GM18907 (cell line): ENCODE measurements around the gene KCNQ2.
"Not testable (repeated sequence)": the region's sequence is repeated elsewhere in the genome, so short reads cannot be mapped to it uniquely, and the experiment has no call there.

Experiments used
- ATAC-seq: cut with Tn5 transposase; IDR thresholded peaks from one replicate; pipeline ENCODE4 v1.9.1; 2021; ENCODE audit warnings: mild to moderate bottlenecking, moderate library complexity; ENCODE audit not compliant: unreplicated experiment

KCNQ2 gene

DNA sequence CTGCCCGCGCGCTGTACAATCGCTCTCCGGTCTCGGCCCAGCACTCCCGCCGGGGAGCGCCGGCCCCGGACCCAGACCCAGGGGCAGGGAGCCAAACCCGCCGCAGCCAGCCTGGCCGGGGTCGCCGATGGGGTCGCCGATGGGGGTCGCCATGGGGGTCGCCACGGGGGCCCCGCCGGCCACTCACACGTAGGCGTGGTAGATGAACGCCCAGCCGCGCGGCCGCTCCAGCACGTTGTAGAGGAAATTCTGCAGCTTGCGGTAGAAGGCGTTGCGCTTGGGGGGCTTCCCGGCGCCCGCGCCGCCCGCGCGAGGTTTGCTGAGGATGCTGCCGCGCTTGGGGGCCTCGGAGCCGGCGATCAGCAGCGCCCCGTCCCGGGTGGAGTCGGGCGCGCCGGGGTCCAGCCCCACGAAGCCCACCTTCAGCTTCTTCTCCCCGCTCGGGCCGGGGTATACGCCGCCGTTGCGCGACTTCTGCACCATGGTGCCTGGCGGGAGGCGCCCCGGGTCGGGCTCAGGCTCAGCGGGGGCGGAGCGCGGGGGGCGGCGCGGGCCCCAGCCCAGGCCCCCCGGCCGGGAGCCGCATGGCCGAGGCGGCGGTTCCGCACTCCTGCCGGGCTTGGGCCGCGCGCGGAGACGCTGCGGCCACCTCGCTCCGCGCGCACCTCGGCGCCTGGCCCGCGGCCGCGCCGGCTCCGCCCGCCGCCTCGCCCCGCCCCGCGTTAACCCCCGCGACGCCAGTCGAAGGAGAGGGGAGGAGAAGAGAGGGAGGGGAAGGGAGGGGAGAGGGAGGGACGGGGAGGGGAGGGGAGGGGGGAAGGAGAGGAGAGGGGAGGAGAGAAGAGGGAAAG is at the start of gene KCNQ2:
Gene KCNQ2 (minus strand): TSS at position 675 of the 851 bp plus-strand sequence. CDS start 192 bp downstream, at position 483.
- ATAC-seq, result no peak

DNA sequence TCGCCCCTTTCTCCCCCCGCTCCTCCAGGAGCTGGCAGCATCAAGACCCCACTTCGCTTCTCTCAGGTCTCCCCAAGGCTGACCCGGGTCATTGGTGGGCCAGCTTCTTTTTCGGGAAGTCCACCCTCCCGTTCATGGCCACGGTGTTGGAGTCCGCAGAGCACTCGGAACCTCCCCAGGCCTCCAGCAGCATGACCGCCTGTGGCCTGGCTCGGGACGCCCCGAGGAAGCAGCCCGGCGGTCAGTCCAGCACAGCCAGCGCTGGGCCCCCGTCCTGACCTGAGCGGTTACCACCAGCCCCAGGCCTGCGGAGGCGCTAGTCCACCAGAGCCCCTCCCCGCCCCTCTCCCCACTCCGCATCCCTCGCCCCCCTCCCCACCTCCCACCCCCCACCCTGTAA is 49.1 kb upstream of the KCNQ2 start:
- ATAC-seq, result no peak

DNA sequence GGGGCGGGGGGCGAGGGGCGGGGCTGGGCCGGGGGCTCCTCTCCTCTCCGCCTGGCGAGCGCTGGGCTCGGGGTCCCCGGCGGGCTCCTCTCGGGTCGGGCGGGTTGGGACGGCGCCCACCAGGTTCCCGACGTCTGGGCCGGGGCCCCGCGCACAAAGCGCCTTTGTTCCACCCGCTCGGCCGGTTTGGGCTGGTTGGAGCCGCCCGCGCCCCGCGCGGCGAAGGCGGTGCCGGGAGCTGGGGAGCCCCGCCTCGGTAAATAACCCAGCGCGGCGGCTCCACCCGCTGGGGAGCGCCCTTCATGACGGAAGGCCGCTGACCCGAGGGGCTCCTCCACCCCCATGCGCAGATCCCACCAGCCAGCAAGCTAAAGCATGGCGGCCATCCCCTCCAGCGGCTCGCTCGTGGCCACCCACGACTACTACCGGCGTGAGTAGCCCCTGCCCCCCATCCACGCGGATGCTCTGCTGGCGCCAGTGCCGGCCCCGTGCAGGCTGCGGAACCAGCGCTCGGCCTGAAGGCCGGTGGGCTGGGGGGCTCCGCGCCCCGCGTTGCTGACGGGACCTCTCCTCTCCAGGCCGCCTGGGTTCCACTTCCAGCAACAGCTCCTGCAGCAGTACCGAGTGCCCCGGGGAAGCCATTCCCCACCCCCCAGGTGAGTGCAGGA is 48.6 kb upstream of the KCNQ2 start:
- peak; percentile 39 for ATAC-seq

DNA sequence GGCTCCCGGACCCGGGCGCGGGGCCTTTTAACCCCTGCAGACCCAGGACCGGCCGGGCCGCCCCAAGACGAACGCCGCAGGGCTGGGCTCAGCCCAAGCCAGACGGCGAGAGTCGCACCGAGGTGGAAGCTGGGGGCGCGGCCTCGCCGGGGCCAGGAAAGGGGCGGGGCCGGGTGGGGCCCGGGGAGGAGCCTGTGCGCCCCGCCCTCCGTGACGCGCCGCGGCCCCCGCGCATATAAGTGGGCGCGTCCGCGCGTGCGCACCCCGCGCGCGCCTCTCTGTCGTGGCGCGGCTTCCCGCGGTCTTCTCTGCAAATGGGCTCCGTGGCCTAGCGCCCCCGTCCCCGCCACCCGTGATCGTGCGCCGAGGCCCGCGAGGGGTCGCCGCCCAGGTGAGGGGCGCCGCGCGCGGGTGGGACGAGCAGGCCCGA is 48.1 kb upstream of the KCNQ2 start, which contains the start of gene PPDPF:
Gene PPDPF (plus strand): TSS at position 262 of the 430 bp plus-strand sequence. CDS start 544 bp downstream, outside the sequence.
- peak; percentile 60 for ATAC-seq

- peak; percentile 43 for ATAC-seq
Measured at GRCh38 chr20:63519668-63520503, 47.4 kb upstream of the KCNQ2 start.

- ATAC-seq, result no peak
Measured at GRCh38 chr20:63518946-63519667, 46.7 kb upstream of the KCNQ2 start.

DNA sequence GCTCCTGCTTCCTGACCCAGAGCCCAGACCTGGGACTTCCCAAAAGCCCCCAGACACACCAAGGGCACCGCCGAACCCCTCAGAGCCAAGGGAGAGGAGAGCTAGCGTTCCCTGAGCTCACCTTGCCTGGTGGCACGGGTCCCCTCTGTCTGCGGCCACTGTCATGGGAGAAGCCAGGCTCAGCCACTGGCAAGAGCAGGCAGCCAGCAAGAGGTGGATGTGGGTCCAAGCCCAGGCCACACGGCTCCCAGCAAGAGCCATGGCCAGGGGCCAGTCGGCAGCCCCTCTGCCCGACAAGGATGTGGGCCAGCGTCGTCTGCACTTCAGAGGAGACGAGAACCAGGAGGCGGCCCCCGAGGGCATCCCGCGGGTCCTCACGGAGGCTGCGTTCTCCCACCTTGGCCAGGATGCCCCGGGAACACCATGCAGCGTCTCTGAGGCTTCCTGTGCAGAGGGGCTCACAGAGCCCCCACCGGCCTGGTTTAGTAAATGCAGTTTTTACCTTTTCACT is 46.0 kb upstream of the KCNQ2 start:
- no peak for ATAC-seq

GRCh38 chr20:63517376-63518309 is 45.2 kb upstream of the KCNQ2 start:
- ATAC-seq, result no peak

GRCh38 chr20:63514520-63514919 is 42.1 kb upstream of the KCNQ2 start:
- ATAC-seq, result not testable (repeated sequence)

DNA sequence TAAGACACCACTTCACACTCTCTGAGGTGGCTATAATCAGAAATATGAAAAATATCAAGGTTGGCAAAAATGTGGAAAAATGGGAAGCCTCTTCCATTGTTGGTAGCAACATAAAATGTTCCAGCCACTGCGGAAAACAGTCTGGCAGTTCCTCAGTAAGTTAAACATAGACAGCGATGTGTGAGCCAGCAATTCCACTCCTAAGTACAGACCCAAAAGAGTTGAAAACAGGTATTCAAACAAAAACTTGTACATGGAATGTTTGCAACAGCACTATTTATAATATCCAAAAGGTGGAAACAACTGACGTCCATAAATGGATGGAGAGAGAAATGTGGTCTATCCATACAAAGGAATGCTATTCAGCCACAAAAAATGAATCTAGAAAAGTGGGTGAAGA is 40.8 kb upstream of the KCNQ2 start:
- ATAC-seq, result no peak

DNA sequence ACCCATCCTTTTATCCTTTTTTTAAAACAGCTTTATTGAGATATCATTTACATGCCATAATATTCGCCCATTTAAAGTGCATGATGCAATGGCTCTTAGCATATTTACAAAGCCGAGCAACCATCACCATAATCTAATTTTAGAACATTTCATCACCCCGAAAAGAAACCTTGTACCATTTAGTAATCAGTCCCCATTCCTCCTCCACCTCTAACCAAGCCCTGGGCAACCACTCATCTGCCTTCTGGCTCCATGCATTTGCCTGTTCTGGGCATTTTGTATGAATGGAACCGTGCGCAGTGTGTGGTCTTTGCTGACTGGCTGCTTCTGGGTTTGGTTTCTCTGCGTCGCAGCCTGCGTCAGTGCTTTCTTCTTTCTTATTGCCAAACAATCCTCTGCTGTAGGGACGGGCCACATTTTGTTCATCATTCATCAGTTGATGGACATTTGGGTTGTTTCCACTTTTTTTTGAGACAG is 36.7 kb upstream of the KCNQ2 start:
- ATAC-seq, result no peak

GRCh38 chr20:63508072-63508768 is 35.8 kb upstream of the KCNQ2 start:
- ATAC-seq, result no peak

DNA sequence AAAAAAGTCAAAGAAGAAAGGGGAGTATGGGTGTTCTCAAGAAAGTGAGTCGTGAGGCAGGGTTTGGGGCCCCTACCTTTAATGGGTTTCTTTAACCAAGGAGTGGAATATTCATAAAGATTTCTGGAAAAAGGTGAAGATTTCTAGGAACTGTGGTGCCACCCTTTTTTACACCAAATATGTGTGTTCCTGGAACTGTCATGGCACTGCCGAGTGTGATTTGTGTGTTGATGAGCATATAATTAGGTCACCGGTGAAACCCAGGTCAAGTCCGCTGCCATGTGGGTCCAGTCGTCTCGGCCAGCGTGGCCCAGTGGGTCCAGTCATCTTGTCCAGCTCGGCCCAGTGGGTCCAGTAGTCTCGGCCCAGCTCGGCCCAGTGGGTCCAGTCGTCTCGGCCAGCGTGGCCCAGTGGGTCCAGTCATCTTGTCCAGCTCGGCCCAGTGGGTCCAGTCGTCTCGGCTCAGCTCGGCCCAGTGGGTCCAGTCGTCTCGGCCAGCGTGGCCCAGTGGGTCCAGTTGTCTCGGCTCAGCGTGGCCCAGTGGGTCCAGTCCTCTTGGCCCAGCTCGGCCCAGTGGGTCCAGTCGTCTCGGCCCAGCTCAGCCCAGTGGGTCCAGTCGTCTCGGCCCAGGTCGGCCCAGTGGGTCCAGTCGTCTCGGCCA is 34.8 kb upstream of the KCNQ2 start:
- no peak for ATAC-seq

DNA sequence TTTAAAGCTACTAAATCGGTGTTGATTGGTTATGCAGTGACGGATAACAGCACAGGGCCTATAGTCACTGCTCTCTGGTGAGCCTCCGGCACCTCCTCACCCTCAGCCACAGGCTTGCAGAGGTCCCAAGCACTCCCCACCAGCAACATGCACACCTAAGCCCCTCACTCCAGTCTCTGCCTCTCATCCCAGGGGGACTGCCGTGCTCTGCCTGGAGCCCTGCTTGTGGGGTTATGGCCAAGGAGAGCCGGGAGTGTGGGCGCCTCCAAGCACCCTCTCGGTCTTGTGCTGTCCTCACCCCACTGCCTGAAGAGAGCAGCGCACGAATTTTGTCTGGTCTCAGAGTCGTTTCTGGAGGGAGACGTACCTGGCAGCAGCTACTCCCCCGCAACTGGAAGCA is 33.3 kb upstream of the KCNQ2 start:
- no peak for ATAC-seq

DNA sequence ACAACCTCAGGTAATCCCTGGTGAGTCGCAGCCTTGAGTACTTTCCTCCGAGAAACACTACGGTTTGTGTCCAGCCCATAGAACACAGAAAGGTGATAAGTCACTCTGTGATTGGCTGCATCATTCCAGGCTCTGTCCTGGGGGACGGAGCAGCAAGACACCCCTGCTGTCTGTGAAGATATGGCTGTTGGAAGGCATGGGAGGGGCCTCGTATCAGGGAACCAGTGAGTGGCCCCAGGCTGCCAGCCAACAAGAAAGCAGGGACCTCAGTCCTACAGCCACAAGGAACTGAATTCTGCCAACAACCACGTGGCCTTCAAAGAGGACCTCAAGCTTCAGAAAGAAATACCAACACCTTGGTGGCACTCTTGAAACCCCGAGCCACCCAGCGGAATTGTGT is 32.8 kb upstream of the KCNQ2 start:
- ATAC-seq, result no peak

DNA sequence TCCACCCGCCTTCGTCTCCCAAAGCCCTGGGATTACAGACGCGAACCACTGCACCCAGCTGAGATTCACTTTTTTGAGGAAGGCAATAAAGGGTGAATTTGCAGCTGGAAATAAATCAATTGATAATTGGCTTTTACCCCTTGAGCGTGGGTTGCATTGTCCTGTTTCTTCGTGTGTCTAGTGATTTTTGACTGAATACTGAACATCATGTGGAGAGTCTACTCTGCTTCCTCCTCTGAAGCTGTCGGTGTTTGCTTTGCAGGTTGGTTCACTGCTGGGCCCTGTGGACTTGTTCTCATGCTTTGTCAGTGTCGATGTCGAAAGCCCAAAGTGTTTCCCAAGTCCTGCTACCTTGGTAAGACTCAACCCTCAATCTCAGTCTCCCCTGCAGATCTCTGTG is 32.2 kb upstream of the KCNQ2 start:
- ATAC-seq, result no peak

DNA sequence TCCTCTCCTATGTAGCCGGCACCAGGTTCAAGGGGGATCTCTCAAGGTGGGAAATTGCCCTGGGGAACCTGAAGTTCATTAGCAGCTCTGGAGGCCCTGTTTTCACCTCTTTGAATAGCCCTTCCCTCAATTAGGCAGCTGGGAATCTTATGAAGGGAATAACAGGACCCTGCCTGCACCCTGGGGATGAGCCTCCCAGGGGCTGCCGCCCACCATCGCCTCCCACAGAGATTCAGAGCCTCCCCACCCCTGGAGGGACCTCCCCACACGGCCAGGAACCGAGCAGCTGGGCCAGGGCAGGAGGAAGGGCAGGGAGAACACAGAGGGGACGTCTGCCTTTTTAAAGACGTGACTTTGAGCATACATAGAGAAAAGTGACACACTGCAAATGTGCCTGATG is 31.1 kb upstream of the KCNQ2 start:
- ATAC-seq, result no peak

DNA sequence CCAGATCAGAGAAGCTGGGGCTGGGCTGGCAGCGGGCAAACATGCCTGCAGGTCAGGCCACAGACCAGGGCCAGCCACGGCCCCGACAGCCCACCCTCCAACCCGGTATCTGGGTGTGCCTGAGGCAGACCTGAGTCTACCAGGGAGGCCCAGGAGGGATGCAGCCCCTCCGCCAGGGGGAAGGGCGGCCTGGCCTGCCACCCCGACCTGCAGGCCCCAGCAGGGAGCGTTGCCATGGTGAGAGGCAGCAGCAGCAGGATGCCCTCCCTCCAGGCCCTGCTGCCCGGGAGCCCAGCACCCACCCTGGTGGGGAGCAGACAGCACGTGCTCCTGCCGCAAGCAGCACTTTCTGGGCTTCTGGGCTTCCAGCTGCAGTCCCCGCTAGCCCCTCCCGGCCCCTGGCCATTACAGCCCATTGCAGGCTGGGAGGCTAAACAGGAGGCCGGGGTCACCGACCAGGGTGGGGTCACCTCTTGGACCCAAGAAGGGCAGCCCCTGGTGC is 30.3 kb upstream of the KCNQ2 start:
- no peak for ATAC-seq
